H7 (cell line): ENCODE measurements around the gene OR14I1. TPM values are rescaled to one million over a fixed set of nuclear protein-coding genes. Genes with fewer than 3 reads are reported as not detected.
A peak's percentile ranks its signal among the peaks of the same experiment; 100 is the strongest.
"Not testable (repeated sequence)": the region's sequence is repeated elsewhere in the genome, so short reads cannot be mapped to it uniquely, and the experiment has no call there.

ENCODE experiments used
- DNase-seq: peaks from one replicate; pipeline ENCODE4 v3.0.0; 2012
- H3K27me3 ChIP-seq: 2 replicates; pipeline ENCODE4 v1.6.0; 2011; ENCODE audit warnings: mild to moderate bottlenecking, low read length; ENCODE audit not compliant: control insufficient read depth, insufficient read depth
- H3K36me3 ChIP-seq: replicated peaks from 2 replicates; pipeline ENCODE4 v1.5.1; 2011; ENCODE audit warnings: low read length; ENCODE audit not compliant: control insufficient read depth, insufficient read depth
- H3K4me3 ChIP-seq: 2 replicates; pipeline ENCODE4 v1.5.1; 2011; ENCODE audit warnings: low read depth, mild to moderate bottlenecking, control low read depth, low read length, moderate library complexity; ENCODE audit not compliant: insufficient read depth
- total RNA-seq: library from RNA; depleted of rRNA; stranded (reverse); fragments of >200 nt; shearing (Covaris generic); gene quantifications from 2 replicates; pipeline ENCODE4 v1.2.3, GENCODE V29; 2014

The OR14I1 gene
- total RNA-seq, 1 experiment from 2014 or later = not detected

DNA sequence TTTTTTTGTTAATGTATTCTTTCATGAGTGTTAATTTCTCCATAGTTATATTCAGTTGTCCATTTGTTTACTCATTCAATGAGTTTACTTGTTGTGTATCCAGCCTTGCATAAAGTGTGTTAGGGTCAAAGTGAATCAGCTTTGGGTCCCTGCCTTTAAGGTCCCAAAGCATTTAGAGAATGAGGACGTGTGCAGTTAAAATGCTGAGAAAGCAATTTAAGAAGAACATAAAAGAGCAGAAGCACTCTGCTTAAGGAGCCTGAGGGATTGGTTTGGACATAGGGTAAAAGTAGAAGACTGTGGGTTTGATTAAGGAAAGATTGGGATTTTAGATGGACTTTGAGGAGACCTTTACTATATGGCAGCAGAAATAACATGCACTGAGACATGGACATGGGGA is 3.5 kb downstream of the OR14I1 start:
- Histone ChIP-seq H3K27me3 (no peaks in the 10 kb centered on the region), H3K36me3 (no peaks in the 10 kb centered on the region), H3K4me3 (no peak overlapping the region)
- no peak for DNase-seq

GRCh38 chr1:248697907-248698306 is 4.7 kb downstream of the OR14I1 start:
- Histone ChIP-seq H3K27me3 (no peaks in the 10 kb centered on the region), H3K36me3 (no peaks in the 10 kb centered on the region), H3K4me3 (no peak overlapping the region)
- DNase-seq = no peak

DNA sequence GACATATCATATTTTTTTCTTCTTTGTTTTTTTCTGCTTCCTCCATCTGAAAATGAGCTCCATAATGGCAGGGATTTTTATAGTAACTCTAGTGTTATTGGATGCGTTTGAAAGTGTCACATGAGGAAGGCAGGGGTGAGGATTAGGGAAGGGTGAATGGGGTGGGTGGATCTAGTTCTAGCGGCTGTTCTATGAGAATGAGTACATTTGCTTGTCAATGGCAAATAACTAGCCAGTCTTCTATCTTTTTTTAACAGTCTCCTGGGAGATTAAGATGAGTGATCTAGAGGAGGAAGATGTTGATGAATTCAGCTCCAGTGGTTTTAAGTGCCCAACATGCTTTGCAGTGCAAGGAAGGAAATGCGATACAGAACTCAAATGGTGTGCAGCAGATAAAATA is 5.8 kb downstream of the OR14I1 start:
- Histone ChIP-seq H3K27me3 (no peaks in the 10 kb centered on the region), H3K36me3 (no peaks in the 10 kb centered on the region), H3K4me3 (no peak overlapping the region)
- no peak for DNase-seq

DNA sequence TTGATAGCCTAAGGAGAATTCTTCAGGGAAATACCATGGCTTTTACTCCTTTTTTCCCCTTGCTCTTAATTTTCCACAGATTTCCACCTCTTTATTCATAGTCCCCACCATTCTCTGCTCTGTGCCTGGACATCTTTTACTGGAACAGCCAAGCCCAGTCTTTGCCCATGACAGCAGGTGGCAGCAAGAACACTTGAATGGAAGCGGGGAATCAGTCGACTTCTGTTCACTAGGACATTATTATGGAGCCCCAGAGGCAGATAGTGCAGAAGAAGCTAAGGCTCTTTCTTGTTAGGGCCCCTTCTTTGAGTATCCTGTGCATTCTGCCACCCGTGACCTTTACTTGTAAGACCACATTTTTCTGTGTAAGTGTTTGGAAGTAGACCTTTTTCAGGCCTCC is 6.3 kb downstream of the OR14I1 start:
- DNase-seq = no peak
- no peaks in the 10 kb centered on the region for H3K36me3 ChIP-seq
- no peak overlapping the region for H3K4me3 ChIP-seq
- no peaks in the 10 kb centered on the region for H3K27me3 ChIP-seq

- H3K36me3 ChIP-seq = no peaks in the 10 kb centered on the region
Observed at GRCh38 chr1:248695451-248696132, 7.0 kb downstream of the OR14I1 start.

GRCh38 chr1:248691567-248692155 is 10.9 kb downstream of the OR14I1 start:
- no peaks in the 10 kb centered on the region for H3K36me3 ChIP-seq
- no peaks in the 10 kb centered on the region for H3K27me3 ChIP-seq
- H3K4me3 ChIP-seq = no peak overlapping the region
- DNase-seq = peak; percentile 11

More at GRCh38 chr1:248695451-248696132, 7.0 kb downstream of the OR14I1 start:
- no peaks in the 10 kb centered on the region for H3K27me3 ChIP-seq
- DNase-seq = no peak
- no peak overlapping the region for H3K4me3 ChIP-seq

- no peak for DNase-seq
- no peak overlapping the region for H3K4me3 ChIP-seq
- no peaks in the 10 kb centered on the region for H3K27me3 ChIP-seq
- no peaks in the 10 kb centered on the region for H3K36me3 ChIP-seq
Observed at GRCh38 chr1:248688527-248689298, 13.9 kb downstream of the OR14I1 start.

GRCh38 chr1:248686815-248687214 is 15.8 kb downstream of the OR14I1 start:
- DNase-seq = no peak
- no peaks in the 10 kb centered on the region for H3K27me3 ChIP-seq

DNA sequence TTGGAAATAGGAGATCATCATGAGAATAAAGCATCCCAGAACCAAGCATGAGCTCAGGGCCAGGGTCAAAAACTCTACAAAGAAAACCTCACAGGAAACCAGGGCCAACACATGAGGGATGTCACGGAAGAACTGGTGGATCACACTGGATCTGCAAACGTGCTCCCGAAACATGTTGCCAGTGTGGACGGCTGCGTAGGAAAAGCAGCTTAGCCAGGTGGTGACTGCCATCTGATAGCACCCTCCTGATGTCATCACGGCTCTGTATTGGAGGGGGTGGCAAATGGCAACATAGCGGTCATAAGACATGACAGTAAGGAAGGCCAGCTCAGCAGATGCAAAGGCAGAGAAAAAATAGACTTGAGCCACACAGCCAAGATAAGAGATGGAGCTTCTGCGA is 20.9 kb downstream of the OR14I1 start:
- DNase-seq = no peak

More at GRCh38 chr1:248686815-248687214, 15.8 kb downstream of the OR14I1 start:
- Histone ChIP-seq H3K4me3 (no peak overlapping the region), H3K36me3 (no peaks in the 10 kb centered on the region)

GRCh38 chr1:248670003-248670402 is 32.6 kb downstream of the OR14I1 start:
- DNase-seq = no peak
- no peak overlapping the region for H3K4me3 ChIP-seq
- H3K27me3 ChIP-seq = no peaks in the 10 kb centered on the region
- H3K36me3 ChIP-seq = no peaks in the 10 kb centered on the region

More for the DNA sequence above, 20.9 kb downstream of the OR14I1 start:
- no peak overlapping the region for H3K4me3 ChIP-seq
- H3K36me3 ChIP-seq = no peaks in the 10 kb centered on the region
- no peaks in the 10 kb centered on the region for H3K27me3 ChIP-seq

DNA sequence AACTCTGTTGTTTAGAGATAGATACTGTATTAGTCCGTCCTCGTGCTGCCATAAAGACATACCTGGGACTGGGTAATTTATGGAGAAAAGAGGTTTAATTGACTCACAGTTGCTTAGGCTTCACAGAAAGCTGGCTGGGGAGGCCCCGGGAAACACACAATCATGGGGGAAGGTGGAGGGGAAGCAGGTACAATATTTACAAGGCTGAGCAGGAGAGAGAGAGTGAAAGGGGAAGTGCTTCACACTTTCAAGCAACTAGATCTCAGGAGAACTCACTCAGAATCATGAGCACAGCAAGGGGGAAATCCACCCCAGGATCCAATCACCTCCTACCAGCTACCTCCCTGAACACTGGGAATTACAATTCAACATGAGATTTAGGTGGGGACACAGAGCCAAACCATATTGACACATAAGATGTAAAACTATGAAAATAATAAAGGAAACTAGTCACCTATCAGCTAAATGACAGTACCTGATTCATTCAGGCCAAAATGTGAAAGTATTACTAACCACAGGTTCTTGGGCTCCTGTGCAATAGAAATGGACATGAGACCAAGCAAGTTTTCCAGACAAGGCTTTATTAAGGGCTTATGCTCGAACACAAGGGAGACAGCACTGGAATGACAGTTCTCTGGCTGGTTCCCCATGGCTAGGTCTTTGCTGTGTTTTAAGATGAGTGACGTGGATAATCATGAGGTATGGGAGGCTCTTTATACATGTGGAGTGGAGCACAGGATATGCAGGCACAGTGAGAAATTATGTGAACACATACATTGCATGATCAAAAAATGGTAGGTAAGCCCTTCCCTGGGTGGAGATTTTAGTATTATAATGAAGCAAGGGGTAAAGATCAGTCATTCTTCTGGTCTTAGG is 38.9 kb downstream of the OR14I1 start:
- H3K36me3 ChIP-seq, H3K27me3 ChIP-seq, DNase-seq, H3K4me3 ChIP-seq: not testable (repeated sequence)

DNA sequence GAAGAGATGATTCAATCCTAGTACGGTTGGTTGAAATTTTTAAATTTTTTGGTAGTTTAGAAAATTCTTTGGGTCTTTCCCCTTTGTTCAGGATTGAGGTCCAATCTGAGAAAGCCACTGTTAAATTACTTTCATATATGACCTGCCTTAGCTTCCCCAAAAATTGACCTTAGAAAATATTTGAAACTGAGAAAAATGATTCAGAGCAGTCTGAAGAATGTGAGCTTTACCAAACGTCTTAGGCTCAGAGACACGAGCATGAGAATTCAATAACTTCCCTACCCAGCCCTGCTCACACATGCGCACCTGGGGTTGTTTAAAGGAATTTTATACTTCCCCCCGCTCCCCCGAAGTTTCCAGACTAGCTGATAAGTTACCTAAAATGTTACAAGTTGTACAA is 45.8 kb downstream of the OR14I1 start:
- not testable (repeated sequence) for H3K27me3 ChIP-seq, H3K36me3 ChIP-seq, DNase-seq, H3K4me3 ChIP-seq

- not testable (repeated sequence) for H3K27me3 ChIP-seq, DNase-seq, H3K4me3 ChIP-seq, H3K36me3 ChIP-seq
Observed at GRCh38 chr1:248655354-248655753, 47.2 kb downstream of the OR14I1 start, which contains the start of gene OR2T27. OR2T27 (minus strand) TSS chr1:248655528; CDS start chr1:248650884, 4,644 bp downstream.
